MM.1S (cell line): ENCODE results near the gene CLCA1.

Experiments used
- CTCF ChIP-seq: fragments of 300-600 bp; sonication (generic); IDR thresholded peaks from 2 replicates; pipeline ENCODE4 v1.5.1; 2016; ENCODE audit warnings: antibody characterized with exemption, low read length, mixed read lengths
- EZH2 ChIP-seq: fragments of 300-600 bp; sonication (generic); optimal IDR thresholded peaks from 2 replicates; pipeline ENCODE3; 2017; ENCODE audit warnings: low read depth, mild to moderate bottlenecking, antibody characterized with exemption, low read length, mixed read lengths
- EZH2phosphoT487 ChIP-seq: fragments of 300-600 bp; sonication (generic); IDR thresholded peaks from 2 replicates; pipeline ENCODE4 v1.6.1; 2018; ENCODE audit warnings: antibody characterized with exemption, low read length

DNA sequence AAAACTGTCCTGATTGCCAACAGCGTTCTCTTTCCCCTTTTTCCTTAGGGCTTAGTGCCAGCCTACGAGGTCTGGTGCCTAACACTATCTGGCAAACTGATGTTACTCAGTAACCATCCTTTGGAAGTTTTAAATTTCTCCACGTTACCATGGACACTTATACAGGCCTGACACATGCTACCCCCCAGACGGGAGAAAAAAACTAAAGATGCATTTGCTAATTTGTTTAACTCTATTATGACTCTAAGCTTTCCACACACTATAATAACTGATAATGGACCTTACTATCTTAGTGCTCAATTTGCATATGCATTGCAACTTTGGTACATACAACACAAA lies 36.8 kb downstream of the CLCA1 start:
- TF ChIP-seq CTCF (no peak), EZH2phosphoT487 (no peak), EZH2 (no peak)
